ENCODE measurements around the gene GPR108.

GRCh38 chr19:6713773-6714692 lies 23.3 kb downstream of the GPR108 start:
- TF ChIP-seq ZFP3 (CRISPR knock-in tag; IDR thresholded peaks at IDR 0.05): no peak
- no peak for TF ChIP-seq ZNF70 (CRISPR knock-in tag; IDR thresholded peaks at IDR 0.05)
- no peak for TF ChIP-seq OSR1 (CRISPR knock-in tag; IDR thresholded peaks at IDR 0.05)
- no peak for TF ChIP-seq PATZ1 (CRISPR knock-in tag; IDR thresholded peaks at IDR 0.05; ENCODE audit: borderline replicate concordance)
- no peak for TF ChIP-seq PPARA (CRISPR knock-in tag; IDR thresholded peaks at IDR 0.05; ENCODE audit: borderline replicate concordance)
- TF ChIP-seq TCF4 (CRISPR knock-in tag; IDR thresholded peaks at IDR 0.05; ENCODE audit: borderline replicate concordance): no peak
- no peak for TF ChIP-seq CREB5 (CRISPR knock-in tag; IDR thresholded peaks at IDR 0.05; ENCODE audit: low read depth)

Measured in SK-N-SH treated with all-trans-retinoic acid at 6 μM for 48 hours (cell line).